Astrocyte (in vitro differentiated cells and primary cell): ENCODE data around the gene KRT79. TPM values are rescaled to one million over a fixed set of nuclear protein-coding genes. Genes with fewer than 3 reads are reported as not detected.

Source experiments
- DNase-seq: peaks from one replicate; pipeline ENCODE4 v3.0.0-alpha.2; 2010; ENCODE audit warnings: low read depth
- FAIRE-seq: peaks from 2 replicates; lab custom pipeline; 2011; peaks lifted over from hg19 to GRCh38; lab: Jason Lieb, UNC
- H2AFZ ChIP-seq: 2 replicates; pipeline ENCODE4 v1.6.0; 2012; ENCODE audit warnings: low read depth, low read length, inconsistent platforms
- H3K27ac ChIP-seq: 2 replicates; pipeline ENCODE4 v1.5.1; 2011; ENCODE audit warnings: low read depth, low read length, inconsistent platforms
- H3K27me3 ChIP-seq: 2 replicates; pipeline ENCODE4 v1.6.0; 2011; ENCODE audit warnings: low read length, inconsistent platforms; ENCODE audit not compliant: insufficient read depth
- H3K36me3 ChIP-seq: 2 replicates; pipeline ENCODE4 v1.5.1; 2011; ENCODE audit warnings: low read length, inconsistent platforms; ENCODE audit not compliant: insufficient read depth
- H3K4me1 ChIP-seq: 2 replicates; pipeline ENCODE4 v1.5.1; 2011; ENCODE audit warnings: low read length, inconsistent platforms; ENCODE audit not compliant: insufficient read depth
- H3K4me2 ChIP-seq: 2 replicates; pipeline ENCODE4 v1.6.0; 2012; ENCODE audit warnings: low read length, inconsistent platforms
- H3K4me3 ChIP-seq: 2 replicates; pipeline ENCODE4 v1.5.1; 2011; ENCODE audit warnings: low read depth, mild to moderate bottlenecking, low read length, inconsistent platforms; ENCODE audit not compliant: insufficient read depth
- H3K79me2 ChIP-seq: 2 replicates; pipeline ENCODE4 v1.6.0; 2012; ENCODE audit warnings: mild to moderate bottlenecking, low read length, inconsistent platforms; ENCODE audit not compliant: insufficient read depth
- H3K9ac ChIP-seq: 2 replicates; pipeline ENCODE4 v1.6.0; 2012; ENCODE audit warnings: mild to moderate bottlenecking, low read length, inconsistent platforms
- H3K9me3 ChIP-seq: 2 replicates; pipeline ENCODE4 v1.5.1; 2012; ENCODE audit warnings: low read depth, mild to moderate bottlenecking, low read length, inconsistent platforms; ENCODE audit not compliant: insufficient read depth
- H4K20me1 ChIP-seq: 2 replicates; pipeline ENCODE4 v1.6.0; 2012; ENCODE audit warnings: low read length, inconsistent platforms; ENCODE audit not compliant: insufficient read depth
- H3K27ac Mint-ChIP-seq: one replicate; pipeline ENCODE4 v1.8.0; 2021; ENCODE audit warnings: mild to moderate bottlenecking, mixed read lengths; ENCODE audit not compliant: unreplicated experiment
- H3K27me3 Mint-ChIP-seq: one replicate; pipeline ENCODE4 v1.8.0; 2021; ENCODE audit warnings: low read depth, mixed read lengths; ENCODE audit not compliant: unreplicated experiment
- H3K36me3 Mint-ChIP-seq: one replicate; pipeline ENCODE4 v1.8.0; 2021; ENCODE audit warnings: low read depth, mixed read lengths; ENCODE audit not compliant: unreplicated experiment
- H3K4me1 Mint-ChIP-seq: one replicate; pipeline ENCODE4 v1.8.0; 2021; ENCODE audit warnings: low read depth, mixed read lengths; ENCODE audit not compliant: unreplicated experiment
- H3K4me3 Mint-ChIP-seq: one replicate; pipeline ENCODE4 v1.8.0; 2021; ENCODE audit warnings: mild to moderate bottlenecking, moderate library complexity, mixed read lengths; ENCODE audit not compliant: unreplicated experiment
- H3K9me3 Mint-ChIP-seq: one replicate; pipeline ENCODE4 v1.8.0; 2021; ENCODE audit warnings: mild to moderate bottlenecking, mixed read lengths; ENCODE audit not compliant: unreplicated experiment
- EZH2 ChIP-seq: IDR thresholded peaks from 2 replicates; pipeline ENCODE4 v1.6.1; 2012; ENCODE audit warnings: mild to moderate bottlenecking, low read length, inconsistent platforms; ENCODE audit not compliant: insufficient read depth
- total RNA-seq: library from RNA; stranded (reverse); gene quantifications from 2 replicates; pipeline ENCODE4 v1.2.1, GENCODE V29; 2021
- TF ChIP-seq, protein P1 (sequence below): IDR thresholded peaks from 2 replicates; pipeline ENCODE4 v1.5.1; 2011; ENCODE audit warnings: low read depth, mild to moderate bottlenecking, inconsistent platforms, low read length, moderate library complexity; ENCODE audit not compliant: insufficient read depth

KRT79 gene
- total RNA-seq, 1 donor from 2014 or later = 0.50 TPM

DNA sequence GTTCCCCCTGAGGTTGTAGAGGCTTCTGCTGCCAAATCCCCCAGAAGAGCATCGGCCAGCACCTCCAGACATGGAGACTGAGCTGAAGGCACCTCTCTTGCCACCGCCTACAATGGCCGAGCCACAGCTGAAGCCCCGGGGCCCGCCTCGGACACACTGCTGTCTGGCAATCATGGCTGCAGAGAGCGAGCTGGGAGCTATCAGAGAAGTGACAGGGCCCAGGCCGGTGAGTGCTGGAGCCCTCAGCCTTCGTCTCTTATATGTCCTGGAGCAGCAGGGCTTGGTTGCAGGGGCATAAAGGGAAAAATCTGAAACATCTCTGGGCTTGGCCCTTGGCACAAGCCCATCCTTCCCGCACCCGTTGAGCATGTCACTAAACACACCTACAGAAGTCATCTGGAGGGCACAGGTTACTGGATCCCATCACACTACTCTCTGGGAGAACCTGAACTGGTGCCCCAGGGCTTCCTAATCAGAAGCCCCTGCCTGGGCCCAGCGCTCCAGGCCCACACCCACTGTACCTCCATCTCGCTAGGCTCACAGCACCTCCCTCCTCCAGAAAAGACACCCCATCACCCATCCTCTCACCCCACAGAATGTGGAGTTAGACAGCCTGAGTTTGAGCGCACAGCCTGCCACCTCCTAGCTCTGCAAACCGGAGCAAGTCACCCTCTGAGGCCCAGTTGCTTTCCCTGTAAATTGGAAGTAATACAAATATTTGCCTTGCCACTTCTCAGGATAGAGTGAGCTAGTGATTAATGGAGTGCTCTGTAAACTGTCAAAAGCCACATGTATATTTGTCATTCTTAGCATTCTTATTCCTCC lies 20.0 kb downstream of the KRT79 start, which contains the start of gene KRT4:
Gene KRT4, minus strand, starts transcription at position 232 of the 825 bp plus-strand sequence. Its CDS starts 58 bp downstream, at position 174.
- Mint-ChIP-seq H3K36me3 (peaks cover 4% of the 10 kb centered on the region), H3K27me3 (peaks cover 58% of the 10 kb centered on the region), H3K4me1 (peaks cover 4% of the 10 kb centered on the region), H3K27ac (no peak within 1 kb of the TSS), H3K4me3 (no peak within 1 kb of the TSS), H3K9me3 (no peaks in the 10 kb centered on the region)
- no peaks in the 10 kb centered on the region for H3K79me2 ChIP-seq
- FAIRE-seq (no peak), DNase-seq (peak; percentile 63)
- TF ChIP-seq EZH2 = no peak
- TF ChIP-seq, protein P1, sequence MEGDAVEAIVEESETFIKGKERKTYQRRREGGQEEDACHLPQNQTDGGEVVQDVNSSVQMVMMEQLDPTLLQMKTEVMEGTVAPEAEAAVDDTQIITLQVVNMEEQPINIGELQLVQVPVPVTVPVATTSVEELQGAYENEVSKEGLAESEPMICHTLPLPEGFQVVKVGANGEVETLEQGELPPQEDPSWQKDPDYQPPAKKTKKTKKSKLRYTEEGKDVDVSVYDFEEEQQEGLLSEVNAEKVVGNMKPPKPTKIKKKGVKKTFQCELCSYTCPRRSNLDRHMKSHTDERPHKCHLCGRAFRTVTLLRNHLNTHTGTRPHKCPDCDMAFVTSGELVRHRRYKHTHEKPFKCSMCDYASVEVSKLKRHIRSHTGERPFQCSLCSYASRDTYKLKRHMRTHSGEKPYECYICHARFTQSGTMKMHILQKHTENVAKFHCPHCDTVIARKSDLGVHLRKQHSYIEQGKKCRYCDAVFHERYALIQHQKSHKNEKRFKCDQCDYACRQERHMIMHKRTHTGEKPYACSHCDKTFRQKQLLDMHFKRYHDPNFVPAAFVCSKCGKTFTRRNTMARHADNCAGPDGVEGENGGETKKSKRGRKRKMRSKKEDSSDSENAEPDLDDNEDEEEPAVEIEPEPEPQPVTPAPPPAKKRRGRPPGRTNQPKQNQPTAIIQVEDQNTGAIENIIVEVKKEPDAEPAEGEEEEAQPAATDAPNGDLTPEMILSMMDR = no peak
- no peak within 1 kb of the TSS for H3K9ac ChIP-seq
- peaks cover 18% of the 10 kb centered on the region for H3K27me3 ChIP-seq
- H3K27ac ChIP-seq = no peak within 1 kb of the TSS
- H2AFZ ChIP-seq = no peak within 1 kb of the TSS
- no peak within 1 kb of the TSS for H3K4me3 ChIP-seq
- no peaks in the 10 kb centered on the region for H4K20me1 ChIP-seq
- no peaks in the 10 kb centered on the region for H3K36me3 ChIP-seq
- H3K4me1 ChIP-seq = no peaks in the 10 kb centered on the region
- no peak within 1 kb of the TSS for H3K4me2 ChIP-seq
- H3K9me3 ChIP-seq = no peaks in the 10 kb centered on the region

GRCh38 chr12:52813203-52813819 lies 20.8 kb downstream of the KRT79 start:
- Mint-ChIP-seq H3K36me3 (peaks cover 4% of the 10 kb centered on the region), H3K27ac (no peak overlapping the region), H3K27me3 (peaks cover 59% of the 10 kb centered on the region), H3K9me3 (no peaks in the 10 kb centered on the region), H3K4me3 (no peak overlapping the region), H3K4me1 (peaks cover 4% of the 10 kb centered on the region)
- H3K4me3 ChIP-seq = no peak overlapping the region
- H3K79me2 ChIP-seq = no peaks in the 10 kb centered on the region
- DNase-seq (no peak), FAIRE-seq (no peak)
- H3K9me3 ChIP-seq = no peaks in the 10 kb centered on the region
- no peak overlapping the region for H3K4me2 ChIP-seq
- no peak overlapping the region for H3K9ac ChIP-seq
- no peaks in the 10 kb centered on the region for H4K20me1 ChIP-seq
- H2AFZ ChIP-seq = no peak overlapping the region
- no peaks in the 10 kb centered on the region for H3K4me1 ChIP-seq
- TF ChIP-seq, protein P1 = no peak
- TF ChIP-seq EZH2 = no peak
- no peaks in the 10 kb centered on the region for H3K36me3 ChIP-seq
- peaks cover 25% of the 10 kb centered on the region for H3K27me3 ChIP-seq
- H3K27ac ChIP-seq = no peak overlapping the region
